HCT116 (cell line): ENCODE measurements around the gene CAT.

Experiments
- CTCF ChIP-seq, 3 experiments: fragments of 200-600 bp in 1 of 3; sonication (generic) in 1 of 3; IDR thresholded peaks in 2 of 3; conservative IDR thresholded peaks in 1 of 3; 2 replicates each; pipeline ENCODE4 v1.5.1; 2012 to 2017; ENCODE audit warnings: low read depth in 2 of 3, low read length in 2 of 3, antibody characterized with exemption in 1 of 3, borderline replicate concordance in 1 of 3, control low read depth in 1 of 3, mild to moderate bottlenecking in 1 of 3, mixed read lengths in 1 of 3, mixed run types in 1 of 3, moderate library complexity in 1 of 3; ENCODE audit not compliant: insufficient read depth in 1 of 3
- EZH2phosphoT487 ChIP-seq: fragments of 200-600 bp; IDR thresholded peaks from 2 replicates; pipeline ENCODE4 v1.6.1; 2018; ENCODE audit warnings: antibody characterized with exemption, borderline replicate concordance
- FOSL1 ChIP-seq: IDR thresholded peaks from 2 replicates; pipeline ENCODE4 v1.6.1; 2012; ENCODE audit warnings: low read depth
- MAX ChIP-seq: IDR thresholded peaks from 2 replicates; pipeline ENCODE4 v1.6.1; 2012
- POLR2A ChIP-seq: IDR thresholded peaks from 2 replicates; pipeline ENCODE4 v1.7.0; 2011; ENCODE audit warnings: borderline replicate concordance; ENCODE audit not compliant: insufficient read depth, insufficient read length; ENCODE audit errors: extremely low read depth
- POLR2AphosphoS5 ChIP-seq: IDR thresholded peaks from 2 replicates; pipeline ENCODE4 v1.6.1; 2011; ENCODE audit warnings: mild to moderate bottlenecking, low read depth, low read length, moderate library complexity
- TCF7L2 ChIP-seq: IDR thresholded peaks from 2 replicates; pipeline ENCODE4 v1.7.0; 2011; ENCODE audit warnings: borderline replicate concordance, inconsistent platforms; ENCODE audit not compliant: insufficient read depth, insufficient read length; ENCODE audit errors: extremely low read depth
- YY1 ChIP-seq: IDR thresholded peaks from 2 replicates; pipeline ENCODE4 v1.6.1; 2011; ENCODE audit warnings: low read length, low read depth, moderate library complexity, mild to moderate bottlenecking; ENCODE audit not compliant: insufficient replicate concordance; ENCODE audit errors: extremely low read depth
- TF ChIP-seq, protein P1 (sequence below): IDR thresholded peaks from 2 replicates; pipeline ENCODE4 v1.6.1; 2011; ENCODE audit warnings: mild to moderate bottlenecking, low read length, moderate library complexity; ENCODE audit not compliant: insufficient replicate concordance; ENCODE audit errors: extremely low read depth

- TF ChIP-seq CTCF (IDR thresholded peaks at IDR 0.05 in 2 of 3, conservative IDR thresholded peaks at IDR 0.05 in 1 of 3; ENCODE audit: borderline replicate concordance in 1 of 3, insufficient read depth in 1 of 3, low read depth in 2 of 3, low read length in 2 of 3), result no peak
- TF ChIP-seq YY1, result no peak
- no peak for TF ChIP-seq POLR2AphosphoS5
- TF ChIP-seq TCF7L2, result no peak
- TF ChIP-seq, protein P1, sequence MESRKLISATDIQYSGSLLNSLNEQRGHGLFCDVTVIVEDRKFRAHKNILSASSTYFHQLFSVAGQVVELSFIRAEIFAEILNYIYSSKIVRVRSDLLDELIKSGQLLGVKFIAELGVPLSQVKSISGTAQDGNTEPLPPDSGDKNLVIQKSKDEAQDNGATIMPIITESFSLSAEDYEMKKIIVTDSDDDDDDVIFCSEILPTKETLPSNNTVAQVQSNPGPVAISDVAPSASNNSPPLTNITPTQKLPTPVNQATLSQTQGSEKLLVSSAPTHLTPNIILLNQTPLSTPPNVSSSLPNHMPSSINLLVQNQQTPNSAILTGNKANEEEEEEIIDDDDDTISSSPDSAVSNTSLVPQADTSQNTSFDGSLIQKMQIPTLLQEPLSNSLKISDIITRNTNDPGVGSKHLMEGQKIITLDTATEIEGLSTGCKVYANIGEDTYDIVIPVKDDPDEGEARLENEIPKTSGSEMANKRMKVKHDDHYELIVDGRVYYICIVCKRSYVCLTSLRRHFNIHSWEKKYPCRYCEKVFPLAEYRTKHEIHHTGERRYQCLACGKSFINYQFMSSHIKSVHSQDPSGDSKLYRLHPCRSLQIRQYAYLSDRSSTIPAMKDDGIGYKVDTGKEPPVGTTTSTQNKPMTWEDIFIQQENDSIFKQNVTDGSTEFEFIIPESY, result no peak
- no peak for TF ChIP-seq MAX
- TF ChIP-seq POLR2A, result no peak
- no peak for TF ChIP-seq FOSL1
- no peak for TF ChIP-seq EZH2phosphoT487
Observed at GRCh38 chr11:34447044-34447443, 8.3 kb downstream of the CAT start.
